Measurements from ENCODE around the gene CDC45. TPM values are rescaled to one million over a fixed set of nuclear protein-coding genes. Genes with fewer than 3 reads are reported as not detected.

CDC45 gene
- polyA plus RNA-seq (5.2 to 22.7 TPM (median 14.3 TPM) in 3 replicates), polyA minus RNA-seq (2.7 to 15.9 TPM (median 13.2 TPM) in 3 replicates)
- 0.59 TPM for polyA plus RNA-seq (2011; ENCODE audit: low read depth)
- polyA plus RNA-seq (2011; cell fraction: cytosol; rRNA removed) = 3.8 and 6.5 TPM in 2 replicates
- polyA plus RNA-seq (2011; cell fraction: nucleus; rRNA removed) = 6.4 and 7.9 TPM in 2 replicates
- 0.31 and 12.5 TPM in 2 replicates for polyA plus RNA-seq (2012; ENCODE audit: low replicate concordance)
- 3.6 TPM for polyA minus RNA-seq (2011; cell fraction: cytosol; rRNA and poly(A)+ RNA removed)
- polyA minus RNA-seq (2011; cell fraction: nucleus; rRNA and poly(A)+ RNA removed) = 1.5 and 2.4 TPM in 2 replicates

DNA sequence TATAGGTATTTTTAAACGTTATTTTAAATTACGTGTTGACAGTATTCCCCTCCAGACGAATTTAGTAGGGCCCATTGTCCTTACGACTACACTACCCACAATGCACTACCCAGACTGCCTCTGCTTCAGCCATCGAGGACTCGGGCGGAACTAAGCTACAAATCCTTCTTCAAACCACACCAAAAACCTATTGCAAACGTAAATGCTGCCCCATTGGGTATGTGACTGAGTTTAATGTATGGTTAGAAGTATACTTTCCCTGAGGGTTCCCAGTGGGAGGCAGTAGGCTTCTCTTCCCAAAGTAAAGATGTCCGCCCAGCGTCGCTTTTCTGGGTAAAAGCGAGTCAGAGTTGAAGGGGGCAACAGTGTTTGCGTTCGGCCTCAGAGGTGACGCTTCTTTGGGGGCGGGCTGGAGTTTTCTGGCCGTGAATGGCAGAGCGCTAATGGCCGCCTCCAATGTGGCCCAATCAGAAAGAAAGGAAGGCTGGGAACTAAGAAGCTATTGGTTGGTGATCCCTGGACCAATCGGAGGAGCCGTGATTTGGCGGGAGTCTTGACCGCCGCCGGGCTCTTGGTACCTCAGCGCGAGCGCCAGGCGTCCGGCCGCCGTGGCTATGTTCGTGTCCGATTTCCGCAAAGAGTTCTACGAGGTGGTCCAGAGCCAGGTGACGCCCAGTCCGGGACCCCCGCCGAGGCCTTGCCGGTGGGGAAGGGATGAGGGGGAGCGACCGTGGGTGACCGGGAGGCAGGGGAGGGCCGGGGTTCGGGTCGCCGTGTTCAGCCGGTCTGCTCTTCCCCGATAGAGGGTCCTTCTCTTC is at the start of gene CDC45:
CDC45 (plus strand) TSS at position 566 of the 818 bp plus-strand sequence; CDS start at position 615, 49 bp downstream.
- TF ChIP-seq CTCF (optimal IDR thresholded peaks at IDR 0.05 in 1 of 3, IDR thresholded peaks at IDR 0.05 in 1 of 3, conservative IDR thresholded peaks at IDR 0.05 in 1 of 3; ENCODE audit: extremely low read depth in 1 of 3, insufficient read depth in 2 of 3, low read length in 3 of 3) = no peak
- no peak for TF ChIP-seq EZH2 (IDR thresholded peaks at IDR 0.05; ENCODE audit: low read length)
- peaks cover 3% of the 10 kb centered on the region for H4K20me1 ChIP-seq (ENCODE audit: control insufficient read depth, extremely low read depth, insufficient read depth, low read length)
- peaks cover 36% of the 10 kb centered on the region for H3K4me1 ChIP-seq (ENCODE audit: control insufficient read depth, extremely low read depth, insufficient read depth, low read length)
- no peaks in the 10 kb centered on the region for H3K27me3 ChIP-seq (ENCODE audit: control insufficient read depth, extremely low read depth, insufficient read depth, low read length)
- peak within 1 kb of the TSS; percentile 100 for H3K27ac ChIP-seq (ENCODE audit: control insufficient read depth, insufficient read depth, low read length)
- peak within 1 kb of the TSS; percentile 58 to 98 (median 96) for H3K4me3 ChIP-seq (ENCODE audit: control insufficient read depth in 2 of 3, extremely low read depth in 1 of 3, insufficient read depth in 2 of 3, low read depth in 1 of 3, low read length in 3 of 3)
- H3K9me3 ChIP-seq (ENCODE audit: control insufficient read depth, low read depth, low read length) = no peaks in the 10 kb centered on the region
- peaks cover 6 to 17% of the 10 kb centered on the region in 2 experiments for H3K36me3 ChIP-seq (ENCODE audit: control insufficient read depth in 2 of 2, extremely low read depth in 1 of 2, insufficient read depth in 2 of 2, low read length in 2 of 2)
- peak within 1 kb of the TSS; percentile 100 for H3K9ac ChIP-seq (ENCODE audit: control insufficient read depth, extremely low read depth, insufficient read depth, low read length)
- peak within 1 kb of the TSS; percentile 100 for H2AFZ ChIP-seq (ENCODE audit: control insufficient read depth, low read length)
- DNase-seq (ENCODE audit: low read depth, low spot score) = peak; percentile 73
- dilution Hi-C loops (cut with MboI; ENCODE audit: extremely low pct_ligation_motif_present, low sequenced_read_pairs) = no loop called here
- peaks cover 2% of the 10 kb centered on the region for H3K9me1 ChIP-seq (ENCODE audit: control insufficient read depth, extremely low read depth, insufficient read depth, low read length)
- FAIRE-seq = peak; percentile 86
- H3K79me2 ChIP-seq (ENCODE audit: control insufficient read depth, insufficient read depth, low read length) = peaks cover 51% of the 10 kb centered on the region
- H3K4me2 ChIP-seq (ENCODE audit: control insufficient read depth, extremely low read depth, insufficient read depth, low read depth, low read length) = peak within 1 kb of the TSS; percentile 99

- peak overlapping the region; percentile 88 for H3K9ac ChIP-seq (ENCODE audit: control insufficient read depth, extremely low read depth, insufficient read depth, low read length)
- dilution Hi-C loops (cut with MboI; ENCODE audit: extremely low pct_ligation_motif_present, low sequenced_read_pairs) = no loop called here
- no peak for FAIRE-seq
- peaks cover 25% of the 10 kb centered on the region for H3K4me1 ChIP-seq (ENCODE audit: control insufficient read depth, extremely low read depth, insufficient read depth, low read length)
- H3K4me3 ChIP-seq (ENCODE audit: control insufficient read depth in 2 of 3, extremely low read depth in 1 of 3, insufficient read depth in 2 of 3, low read depth in 1 of 3, low read length in 3 of 3) = peak overlapping the region; percentile 92 to 96 (median 95)
- no peak overlapping the region for H2AFZ ChIP-seq (ENCODE audit: control insufficient read depth, low read length)
- no peaks in the 10 kb centered on the region for H3K27me3 ChIP-seq (ENCODE audit: control insufficient read depth, extremely low read depth, insufficient read depth, low read length)
- H3K9me1 ChIP-seq (ENCODE audit: control insufficient read depth, extremely low read depth, insufficient read depth, low read length) = peaks cover 2% of the 10 kb centered on the region
- no peak for DNase-seq (ENCODE audit: low read depth, low spot score)
- H3K4me2 ChIP-seq (ENCODE audit: control insufficient read depth, extremely low read depth, insufficient read depth, low read depth, low read length) = peak overlapping the region; percentile 96
- no peaks in the 10 kb centered on the region for H3K9me3 ChIP-seq (ENCODE audit: control insufficient read depth, low read depth, low read length)
- TF ChIP-seq CTCF (optimal IDR thresholded peaks at IDR 0.05 in 1 of 3, IDR thresholded peaks at IDR 0.05 in 1 of 3, conservative IDR thresholded peaks at IDR 0.05 in 1 of 3; ENCODE audit: extremely low read depth in 1 of 3, insufficient read depth in 2 of 3, low read length in 3 of 3) (no peak), EZH2 (IDR thresholded peaks at IDR 0.05; ENCODE audit: low read length) (no peak)
- peaks cover 24% of the 10 kb centered on the region for H4K20me1 ChIP-seq (ENCODE audit: control insufficient read depth, extremely low read depth, insufficient read depth, low read length)
- peaks cover 58% of the 10 kb centered on the region for H3K79me2 ChIP-seq (ENCODE audit: control insufficient read depth, insufficient read depth, low read length)
- peaks cover 2 to 22% of the 10 kb centered on the region in 2 experiments for H3K36me3 ChIP-seq (ENCODE audit: control insufficient read depth in 2 of 2, extremely low read depth in 1 of 2, insufficient read depth in 2 of 2, low read length in 2 of 2)
- peak overlapping the region; percentile 69 for H3K27ac ChIP-seq (ENCODE audit: control insufficient read depth, insufficient read depth, low read length)
These were observed 49.5 kb upstream of the CDC45 start for GRCh38 chr22:19429950-19430889.
